Measurements from ENCODE around the gene GEMIN4.
"Not testable (repeated sequence)": the region's sequence is repeated elsewhere in the genome, so short reads cannot be mapped to it uniquely, and the experiment has no call there.

The GEMIN4 gene

GRCh38 chr17:773467-774312 is 21.6 kb upstream of the GEMIN4 start:
- TF ChIP-seq CTCF (IDR thresholded peaks at IDR 0.05; ENCODE audit: low read depth, low read length), result no peak
- no peak for DNase-seq (ENCODE audit: extremely low read depth, low read depth)

GRCh38 chr17:773016-773415 is 21.0 kb upstream of the GEMIN4 start:
- DNase-seq (ENCODE audit: extremely low read depth, low read depth), result no peak
- no peak for TF ChIP-seq CTCF (IDR thresholded peaks at IDR 0.05; ENCODE audit: low read depth, low read length)

- no peak for TF ChIP-seq CTCF (IDR thresholded peaks at IDR 0.05; ENCODE audit: low read depth, low read length)
Observed at GRCh38 chr17:767076-767475, 15.0 kb upstream of the GEMIN4 start.

GRCh38 chr17:760371-760770 is 8.3 kb upstream of the GEMIN4 start:
- no peak for TF ChIP-seq CTCF (IDR thresholded peaks at IDR 0.05; ENCODE audit: low read depth, low read length)
- DNase-seq (ENCODE audit: extremely low read depth, low read depth), result no peak

More at GRCh38 chr17:767076-767475, 15.0 kb upstream of the GEMIN4 start:
- no peak for DNase-seq (ENCODE audit: extremely low read depth, low read depth)

- no peak for TF ChIP-seq CTCF (IDR thresholded peaks at IDR 0.05; ENCODE audit: low read depth, low read length)
Observed at GRCh38 chr17:759964-760363, 7.9 kb upstream of the GEMIN4 start.

GRCh38 chr17:756010-756567 is 4.0 kb upstream of the GEMIN4 start:
- DNase-seq (ENCODE audit: extremely low read depth, low read depth), result not testable (repeated sequence)

More at GRCh38 chr17:759964-760363, 7.9 kb upstream of the GEMIN4 start:
- no peak for DNase-seq (ENCODE audit: extremely low read depth, low read depth)

GRCh38 chr17:755319-755961 is 3.4 kb upstream of the GEMIN4 start:
- not testable (repeated sequence) for DNase-seq (ENCODE audit: extremely low read depth, low read depth)

- DNase-seq (ENCODE audit: extremely low read depth, low read depth), result no peak
- no peak for TF ChIP-seq CTCF (IDR thresholded peaks at IDR 0.05; ENCODE audit: low read depth, low read length)
Observed at GRCh38 chr17:753418-753817, 1.4 kb upstream of the GEMIN4 start.

Data from AG09319 (cell line).